Osteoblast (primary cell): ENCODE measurements around the gene CDA. TPM values are rescaled to one million over a fixed set of nuclear protein-coding genes. Genes with fewer than 3 reads are reported as not detected.

Source experiments
- DNase-seq: peaks from one replicate; pipeline ENCODE4 v3.0.0; 2011; ENCODE audit warnings: low spot score, mixed read lengths; ENCODE audit not compliant: insufficient read length; ENCODE audit errors: missing footprints
- H2AFZ ChIP-seq: 2 replicates; pipeline ENCODE4 v1.6.0; 2011; ENCODE audit warnings: mild to moderate bottlenecking, low read length
- H3K27ac ChIP-seq: 2 replicates; pipeline ENCODE4 v1.5.1; 2011; ENCODE audit warnings: mild to moderate bottlenecking, low read depth, low read length, moderate library complexity
- H3K27me3 ChIP-seq: 2 replicates; pipeline ENCODE4 v1.6.0; 2012; ENCODE audit warnings: mild to moderate bottlenecking, control low read depth, inconsistent platforms, low read length, moderate library complexity; ENCODE audit not compliant: insufficient read depth
- H3K36me3 ChIP-seq: 2 replicates; pipeline ENCODE4 v1.5.1; 2011; ENCODE audit warnings: mild to moderate bottlenecking, low read length, control low read depth, moderate library complexity; ENCODE audit not compliant: insufficient read depth
- H3K4me1 ChIP-seq: 2 replicates; pipeline ENCODE4 v1.5.1; 2011; ENCODE audit warnings: mild to moderate bottlenecking, low read length, control low read depth, moderate library complexity; ENCODE audit not compliant: insufficient read depth
- H3K4me2 ChIP-seq: 2 replicates; pipeline ENCODE4 v1.6.0; 2011; ENCODE audit warnings: mild to moderate bottlenecking, low read length; ENCODE audit not compliant: insufficient read depth
- H3K4me3 ChIP-seq: fragments of 200-600 bp; sonication (generic); 3 replicates; pipeline ENCODE4 v1.5.1; 2012; ENCODE audit warnings: mild to moderate bottlenecking, low read length, inconsistent platforms; ENCODE audit not compliant: insufficient read depth
- H3K79me2 ChIP-seq: 2 replicates; pipeline ENCODE4 v1.6.0; 2012; ENCODE audit warnings: mild to moderate bottlenecking, low read length, control low read depth, inconsistent platforms; ENCODE audit not compliant: insufficient read depth
- H3K9me3 ChIP-seq: 2 replicates; pipeline ENCODE4 v1.5.1; 2011; ENCODE audit warnings: low read depth, low read length, control low read depth
- H4K20me1 ChIP-seq: 2 replicates; pipeline ENCODE4 v1.6.0; 2012; ENCODE audit warnings: mild to moderate bottlenecking, low read length, control low read depth; ENCODE audit not compliant: insufficient read depth
- total RNA-seq: library from RNA; depleted of rRNA; stranded (reverse); fragments of >200 nt; gene quantifications from 2 replicates; pipeline ENCODE4 v1.2.3, GENCODE V29; 2012
- TF ChIP-seq, protein P1 (sequence below): IDR thresholded peaks from 2 replicates; pipeline ENCODE4 v1.5.1; 2011; ENCODE audit warnings: mild to moderate bottlenecking, low read depth, low read length, moderate library complexity; ENCODE audit errors: extremely low read depth

The CDA gene
- total RNA-seq, 1 donor: 1.1 TPM

GRCh38 chr1:20634065-20634593 is 45.2 kb downstream of the CDA start:
- Histone ChIP-seq H3K79me2 (peaks cover 19% of the 10 kb centered on the region), H3K4me1 (peaks cover 17% of the 10 kb centered on the region), H3K4me2 (peak overlapping the region; percentile 99), H3K27ac (peak overlapping the region; percentile 31), H3K9me3 (no peaks in the 10 kb centered on the region), H3K36me3 (peaks cover 17% of the 10 kb centered on the region), H2AFZ (peak overlapping the region; percentile 45), H3K4me3 (peak overlapping the region; percentile 93), H3K27me3 (no peaks in the 10 kb centered on the region), H4K20me1 (peaks cover 23% of the 10 kb centered on the region)
- TF ChIP-seq, protein P1, sequence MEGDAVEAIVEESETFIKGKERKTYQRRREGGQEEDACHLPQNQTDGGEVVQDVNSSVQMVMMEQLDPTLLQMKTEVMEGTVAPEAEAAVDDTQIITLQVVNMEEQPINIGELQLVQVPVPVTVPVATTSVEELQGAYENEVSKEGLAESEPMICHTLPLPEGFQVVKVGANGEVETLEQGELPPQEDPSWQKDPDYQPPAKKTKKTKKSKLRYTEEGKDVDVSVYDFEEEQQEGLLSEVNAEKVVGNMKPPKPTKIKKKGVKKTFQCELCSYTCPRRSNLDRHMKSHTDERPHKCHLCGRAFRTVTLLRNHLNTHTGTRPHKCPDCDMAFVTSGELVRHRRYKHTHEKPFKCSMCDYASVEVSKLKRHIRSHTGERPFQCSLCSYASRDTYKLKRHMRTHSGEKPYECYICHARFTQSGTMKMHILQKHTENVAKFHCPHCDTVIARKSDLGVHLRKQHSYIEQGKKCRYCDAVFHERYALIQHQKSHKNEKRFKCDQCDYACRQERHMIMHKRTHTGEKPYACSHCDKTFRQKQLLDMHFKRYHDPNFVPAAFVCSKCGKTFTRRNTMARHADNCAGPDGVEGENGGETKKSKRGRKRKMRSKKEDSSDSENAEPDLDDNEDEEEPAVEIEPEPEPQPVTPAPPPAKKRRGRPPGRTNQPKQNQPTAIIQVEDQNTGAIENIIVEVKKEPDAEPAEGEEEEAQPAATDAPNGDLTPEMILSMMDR: no peak
- DNase-seq: peak; percentile 78

DNA sequence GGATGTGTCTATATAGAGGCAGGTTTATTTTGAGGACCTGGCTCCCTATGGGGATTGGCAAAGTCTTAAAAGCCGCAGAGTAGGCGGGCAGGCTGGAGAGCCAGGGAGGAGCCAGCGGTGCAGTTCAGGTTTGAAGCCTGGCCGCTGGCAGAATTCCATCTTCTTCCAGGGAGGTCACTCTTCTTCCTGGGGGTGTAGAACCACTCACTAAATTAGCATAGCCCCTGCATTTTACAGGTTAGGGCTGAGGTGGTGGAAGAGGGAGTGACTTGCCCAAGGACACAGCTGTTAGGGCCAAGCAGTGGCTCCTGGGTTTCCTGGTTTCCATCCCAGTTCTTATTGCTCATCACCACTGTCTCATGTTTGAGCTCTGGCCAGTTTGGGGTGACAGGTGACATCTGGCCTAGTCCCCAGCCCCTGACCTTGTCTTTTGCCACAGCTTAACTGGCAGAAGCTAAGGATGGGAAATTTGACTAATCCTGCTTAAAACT is 45.7 kb downstream of the CDA start:
- Histone ChIP-seq H3K9me3 (no peaks in the 10 kb centered on the region), H3K36me3 (peaks cover 20% of the 10 kb centered on the region), H3K4me3 (peak overlapping the region; percentile 93), H3K4me1 (peaks cover 17% of the 10 kb centered on the region), H3K27ac (no peak overlapping the region), H3K79me2 (peaks cover 19% of the 10 kb centered on the region), H3K4me2 (peak overlapping the region; percentile 99), H2AFZ (peak overlapping the region; percentile 45), H3K27me3 (no peaks in the 10 kb centered on the region), H4K20me1 (peaks cover 23% of the 10 kb centered on the region)
- TF ChIP-seq, protein P1: no peak
- peak; percentile 84 for DNase-seq

- Histone ChIP-seq H3K36me3 (peaks cover 38% of the 10 kb centered on the region), H3K4me3 (no peak overlapping the region), H3K79me2 (peaks cover 19% of the 10 kb centered on the region), H3K27ac (no peak overlapping the region), H3K4me2 (no peak overlapping the region), H4K20me1 (peaks cover 27% of the 10 kb centered on the region), H3K4me1 (peaks cover 17% of the 10 kb centered on the region), H3K27me3 (no peaks in the 10 kb centered on the region), H2AFZ (no peak overlapping the region), H3K9me3 (no peaks in the 10 kb centered on the region)
- TF ChIP-seq, protein P1: no peak
- no peak for DNase-seq
Observed at GRCh38 chr1:20636785-20637347, 48.0 kb downstream of the CDA start.

DNA sequence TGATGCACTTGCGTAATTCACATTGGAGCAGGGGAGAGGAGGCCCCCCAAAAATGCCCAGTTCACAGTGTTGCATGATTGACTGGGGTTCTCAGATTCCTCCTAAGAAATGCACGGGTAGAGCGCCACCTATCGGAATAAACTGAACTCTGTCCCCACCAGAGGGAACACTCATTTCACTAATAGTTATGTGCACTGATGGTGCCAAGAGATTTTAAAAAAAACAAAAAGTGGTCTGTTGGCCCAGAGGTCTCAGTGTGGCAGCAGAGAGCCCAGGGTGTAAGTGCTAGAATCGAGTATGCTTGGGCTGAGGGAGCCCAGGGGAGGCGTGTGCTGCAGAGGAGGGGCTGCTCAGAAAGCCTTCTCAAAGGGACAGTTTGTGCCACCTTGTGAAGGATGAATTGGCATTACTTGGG is 51.3 kb downstream of the CDA start:
- H3K4me3 ChIP-seq: no peak overlapping the region
- peaks cover 18% of the 10 kb centered on the region for H4K20me1 ChIP-seq
- H3K36me3 ChIP-seq: peaks cover 50% of the 10 kb centered on the region
- peak; percentile 93 for DNase-seq
- no peaks in the 10 kb centered on the region for H3K4me1 ChIP-seq
- H3K27me3 ChIP-seq: no peaks in the 10 kb centered on the region
- H3K9me3 ChIP-seq: no peaks in the 10 kb centered on the region
- TF ChIP-seq, protein P1: peak; percentile 86
- H3K79me2 ChIP-seq: peaks cover 5% of the 10 kb centered on the region
- H2AFZ ChIP-seq: no peak overlapping the region
- H3K4me2 ChIP-seq: no peak overlapping the region
- H3K27ac ChIP-seq: no peak overlapping the region
